ENCODE data around the gene ZNF740.
A peak's percentile ranks its signal among the peaks of the same experiment; 100 is the strongest.
"Not testable (repeated sequence)": the region's sequence is repeated elsewhere in the genome, so short reads cannot be mapped to it uniquely, and the experiment has no call there.

Gene ZNF740

GRCh38 chr12:53173085-53173715 lies 7.3 kb upstream of the ZNF740 start:
- no peak for DNase-seq (ENCODE audit: low spot score)

- peak; percentile 64 for DNase-seq (ENCODE audit: low spot score)
These were observed 5.5 kb upstream of the ZNF740 start for GRCh38 chr12:53174881-53175491.

- DNase-seq (ENCODE audit: low spot score) = no peak
These were observed 3.8 kb upstream of the ZNF740 start for GRCh38 chr12:53176750-53177149.

GRCh38 chr12:53177447-53177846 lies 3.1 kb upstream of the ZNF740 start:
- DNase-seq (ENCODE audit: low spot score) = not testable (repeated sequence)

GRCh38 chr12:53178803-53179202 lies 1.7 kb upstream of the ZNF740 start:
- not testable (repeated sequence) for DNase-seq (ENCODE audit: low spot score)

- DNase-seq (ENCODE audit: low spot score) = no peak
These were observed 769 bp upstream of the ZNF740 start for GRCh38 chr12:53179687-53180219.

- DNase-seq (ENCODE audit: low spot score) = peak; percentile 97
These were observed 566 bp downstream of the ZNF740 start for GRCh38 chr12:53180931-53181645.

GRCh38 chr12:53181935-53182334 lies 1.4 kb downstream of the ZNF740 start:
- no peak for DNase-seq (ENCODE audit: low spot score)

GRCh38 chr12:53182903-53183302 lies 2.4 kb downstream of the ZNF740 start:
- DNase-seq (ENCODE audit: low spot score) = no peak

GRCh38 chr12:53184828-53185227 lies 4.3 kb downstream of the ZNF740 start:
- no peak for DNase-seq (ENCODE audit: low spot score)

- no peak for DNase-seq (ENCODE audit: low spot score)
These were observed 5.1 kb downstream of the ZNF740 start for GRCh38 chr12:53185582-53186153.

- DNase-seq (ENCODE audit: low spot score) = no peak
These were observed 6.2 kb downstream of the ZNF740 start for GRCh38 chr12:53186745-53187144.

- DNase-seq (ENCODE audit: low spot score) = no peak
These were observed 6.8 kb downstream of the ZNF740 start for GRCh38 chr12:53187145-53187899.

GRCh38 chr12:53190108-53190729 lies 9.7 kb downstream of the ZNF740 start:
- DNase-seq (ENCODE audit: low spot score) = peak; percentile 83

GRCh38 chr12:53191096-53191884 lies 10.8 kb downstream of the ZNF740 start:
- DNase-seq (ENCODE audit: low spot score) = no peak

- no peak for DNase-seq (ENCODE audit: low spot score)
These were observed 11.5 kb downstream of the ZNF740 start for GRCh38 chr12:53191885-53192530.

- DNase-seq (ENCODE audit: low spot score) = no peak
These were observed 12.1 kb downstream of the ZNF740 start for GRCh38 chr12:53192531-53193021.

GRCh38 chr12:53193040-53193439 lies 12.5 kb downstream of the ZNF740 start:
- no peak for DNase-seq (ENCODE audit: low spot score)

- DNase-seq (ENCODE audit: low spot score) = no peak
These were observed 13.6 kb downstream of the ZNF740 start for GRCh38 chr12:53193985-53194716.

All from HuH-7.5 (cell line).